Measurements from ENCODE around the gene MLLT1. TPM values are rescaled to one million over a fixed set of nuclear protein-coding genes. Genes with fewer than 3 reads are reported as not detected.

Gene MLLT1
- total and polyA plus RNA-seq, 10 donors = 10.1 to 57.2 (median 25.1) TPM

- intact Hi-C loops (cut with DNase I; ENCODE audit: low total_unique reads) = no loop called here
- Histone ChIP-seq H3K36me3 (no peaks in the 10 kb centered on the region), H3K4me1 (peaks cover 0 to 11% (median 4%) of the 10 kb centered on the region in 6 donors), H3K4me3 (no peak overlapping the region), H3K27ac (no peak overlapping the region), H3K9me3 (peaks cover 0 to 11% (median 2%) of the 10 kb centered on the region in 8 donors), H3K27me3 (replicated peaks in 1 of 7) (no peaks in the 10 kb centered on the region)
- 86 to 92% (median 90%) methylated on average over 5 of the region's 5 CpGs for WGBS, 5 donors
- DNase-seq = no peak
- TF ChIP-seq POLR2AphosphoS5 (IDR thresholded peaks at IDR 0.05) = no peak
- no peak for TF ChIP-seq CTCF (IDR thresholded peaks at IDR 0.05 in 8 of 11, conservative IDR thresholded peaks at IDR 0.05 in 3 of 11)
- TF ChIP-seq POLR2A (IDR thresholded peaks at IDR 0.05) = no peak
Measured at GRCh38 chr19:6164906-6165531, 114.8 kb downstream of the MLLT1 start.

GRCh38 chr19:6161271-6161850 is 118.4 kb downstream of the MLLT1 start:
- DNase-seq = no peak
- 8 to 17% (median 13%) methylated on average over 8 of the region's 8 CpGs for WGBS, 5 donors

More at GRCh38 chr19:6161271-6161850, 118.4 kb downstream of the MLLT1 start:
- intact Hi-C loops (cut with DNase I; ENCODE audit: low total_unique reads) = no loop called here
- H3K4me3 ChIP-seq = peak overlapping the region in 1 of 8 donors; percentile 25
- TF ChIP-seq POLR2A (IDR thresholded peaks at IDR 0.05) (no peak), POLR2AphosphoS5 (IDR thresholded peaks at IDR 0.05) (no peak), CTCF (IDR thresholded peaks at IDR 0.05 in 8 of 11, conservative IDR thresholded peaks at IDR 0.05 in 3 of 11) (no peak)
- H3K4me1 ChIP-seq = peaks cover 0 to 11% (median 4%) of the 10 kb centered on the region in 6 donors
- H3K9me3 ChIP-seq = peaks cover 0 to 28% (median 15%) of the 10 kb centered on the region in 8 donors
- H3K36me3 ChIP-seq = no peaks in the 10 kb centered on the region
- peak overlapping the region in 5 of 8 donors; percentile 15 to 67 (median 57) for H3K27ac ChIP-seq
- H3K27me3 ChIP-seq (replicated peaks in 1 of 7) = no peaks in the 10 kb centered on the region

Small RNAs within 50 kb of the gene (small RNA-seq; reads per million reads assigned to genes)
- 0 reads per million in 4 donors for gene AC011471.1

Other genes with a start within 250 kb of the MLLT1 start
- gene RFX2, start 169.5 kb downstream of the MLLT1 start, total RNA-seq = 10 to 100 TPM in 4 of 7 donors, 1 to 10 TPM in 3; 6.4 to 15.8 (median 11.1) TPM
- gene RFX2, start 169.5 kb downstream of the MLLT1 start, polyA plus RNA-seq = 1 to 10 TPM; 1.1 to 3.2 (median 2.8) TPM
- not detected for gene ACSBG2, start 144.3 kb downstream of the MLLT1 start, total RNA-seq
- under 1 TPM in 1 of 3 donors, not detected in 2; 0.22 TPM for gene ACSBG2, start 144.3 kb downstream of the MLLT1 start, polyA plus RNA-seq
- gene ACER1, start 53.6 kb upstream of the MLLT1 start, total RNA-seq = under 1 TPM in 2 of 7 donors, not detected in 5; 0.23 to 0.66 TPM
- under 1 TPM; 0.11 to 0.19 (median 0.12) TPM for gene ACER1, start 53.6 kb upstream of the MLLT1 start, polyA plus RNA-seq
- gene CLPP, start 81.6 kb upstream of the MLLT1 start, total RNA-seq = 10 to 100 TPM; 45.3 to 68.6 (median 53.7) TPM
- gene CLPP, start 81.6 kb upstream of the MLLT1 start, polyA plus RNA-seq = 10 to 100 TPM; 43.6 to 66.4 (median 55.9) TPM
- gene ALKBH7, start 92.8 kb upstream of the MLLT1 start, total RNA-seq = 10 to 100 TPM; 35.5 to 50.6 (median 42.5) TPM
- 10 to 100 TPM; 64.6 to 80.3 (median 68.3) TPM for gene ALKBH7, start 92.8 kb upstream of the MLLT1 start, polyA plus RNA-seq
- gene PSPN, start 96.0 kb upstream of the MLLT1 start, total RNA-seq = 1 to 10 TPM; 1.3 to 2.2 (median 1.9) TPM
- gene PSPN, start 96.0 kb upstream of the MLLT1 start, polyA plus RNA-seq = 1 to 10 TPM in 1 of 3 donors, under 1 TPM in 2; 0.43 to 1.2 (median 0.53) TPM
- 10 to 100 TPM; 35.1 to 51.4 (median 42.3) TPM for gene GTF2F1, start 113.2 kb upstream of the MLLT1 start, total RNA-seq
- gene GTF2F1, start 113.2 kb upstream of the MLLT1 start, polyA plus RNA-seq = 10 to 100 TPM; 28.3 to 43.7 (median 35.2) TPM
- gene KHSRP, start 144.8 kb upstream of the MLLT1 start, total RNA-seq = 100 to 1,000 TPM in 6 of 7 donors, 10 to 100 TPM in 1; 89.4 to 174 (median 155) TPM
- 100 to 1,000 TPM in 1 of 3 donors, 10 to 100 TPM in 2; 35.8 to 139 (median 55.3) TPM for gene KHSRP, start 144.8 kb upstream of the MLLT1 start, polyA plus RNA-seq
- under 1 TPM in 1 of 7 donors, not detected in 6; 0.58 TPM for gene SLC25A41, start 153.8 kb upstream of the MLLT1 start, total RNA-seq
- gene SLC25A41, start 153.8 kb upstream of the MLLT1 start, polyA plus RNA-seq = under 1 TPM; 0.18 to 0.77 (median 0.35) TPM
- gene SLC25A23, start 179.8 kb upstream of the MLLT1 start, total RNA-seq = 10 to 100 TPM; 14.9 to 39.6 (median 19.6) TPM
- 10 to 100 TPM in 2 of 3 donors, 1 to 10 TPM in 1; 7.5 to 11.4 (median 10.5) TPM for gene SLC25A23, start 179.8 kb upstream of the MLLT1 start, polyA plus RNA-seq
- 1 to 10 TPM in 5 of 7 donors, not detected in 2; 1.1 to 2.0 (median 1.3) TPM for gene CRB3, start 184.3 kb upstream of the MLLT1 start, total RNA-seq
- 1 to 10 TPM; 1.0 to 1.5 (median 1.1) TPM for gene CRB3, start 184.3 kb upstream of the MLLT1 start, polyA plus RNA-seq
- 10 to 100 TPM; 39.3 to 70.9 (median 58.5) TPM for gene DENND1C, start 201.8 kb upstream of the MLLT1 start, total RNA-seq
- gene DENND1C, start 201.8 kb upstream of the MLLT1 start, polyA plus RNA-seq = 10 to 100 TPM; 36.8 to 67.1 (median 65.1) TPM
- gene TUBB4A, start 222.3 kb upstream of the MLLT1 start, total RNA-seq = 10 to 100 TPM; 11.4 to 23.8 (median 20.7) TPM
- gene TUBB4A, start 222.3 kb upstream of the MLLT1 start, polyA plus RNA-seq = 1 to 10 TPM; 1.7 to 7.2 (median 2.0) TPM